GM06990 (cell line): ENCODE data around the gene SYNGR4.
A peak's percentile ranks its signal among the peaks of the same experiment; 100 is the strongest.

Experiments
- DNase-seq: peaks from one replicate; pipeline ENCODE4 v3.0.0-alpha.2; 2011; ENCODE audit not compliant: insufficient read length; ENCODE audit errors: extremely low read depth
- H3K27me3 ChIP-seq: replicated peaks from 2 replicates; pipeline ENCODE4 v1.6.0; 2011; ENCODE audit warnings: low read length; ENCODE audit not compliant: control insufficient read depth, insufficient read depth
- H3K36me3 ChIP-seq: 2 replicates; pipeline ENCODE4 v1.5.1; 2011; ENCODE audit warnings: low read length; ENCODE audit not compliant: control insufficient read depth, insufficient read depth
- H3K4me3 ChIP-seq: replicated peaks from 2 replicates; pipeline ENCODE4 v1.5.1; 2011; ENCODE audit warnings: low read depth, mild to moderate bottlenecking, control low read depth, low read length
- TF ChIP-seq, protein P1 (sequence below): IDR thresholded peaks from 2 replicates; pipeline ENCODE4 v1.5.1; 2011; ENCODE audit warnings: low read length, control low read depth, mild to moderate bottlenecking, inconsistent platforms; ENCODE audit not compliant: insufficient read depth, poor library complexity, severe bottlenecking

Gene SYNGR4

GRCh38 chr19:48348045-48348444 is 16.1 kb upstream of the SYNGR4 start:
- no peaks in the 10 kb centered on the region for H3K36me3 ChIP-seq
- H3K4me3 ChIP-seq, result no peak overlapping the region
- DNase-seq, result no peak
- TF ChIP-seq, protein P1, sequence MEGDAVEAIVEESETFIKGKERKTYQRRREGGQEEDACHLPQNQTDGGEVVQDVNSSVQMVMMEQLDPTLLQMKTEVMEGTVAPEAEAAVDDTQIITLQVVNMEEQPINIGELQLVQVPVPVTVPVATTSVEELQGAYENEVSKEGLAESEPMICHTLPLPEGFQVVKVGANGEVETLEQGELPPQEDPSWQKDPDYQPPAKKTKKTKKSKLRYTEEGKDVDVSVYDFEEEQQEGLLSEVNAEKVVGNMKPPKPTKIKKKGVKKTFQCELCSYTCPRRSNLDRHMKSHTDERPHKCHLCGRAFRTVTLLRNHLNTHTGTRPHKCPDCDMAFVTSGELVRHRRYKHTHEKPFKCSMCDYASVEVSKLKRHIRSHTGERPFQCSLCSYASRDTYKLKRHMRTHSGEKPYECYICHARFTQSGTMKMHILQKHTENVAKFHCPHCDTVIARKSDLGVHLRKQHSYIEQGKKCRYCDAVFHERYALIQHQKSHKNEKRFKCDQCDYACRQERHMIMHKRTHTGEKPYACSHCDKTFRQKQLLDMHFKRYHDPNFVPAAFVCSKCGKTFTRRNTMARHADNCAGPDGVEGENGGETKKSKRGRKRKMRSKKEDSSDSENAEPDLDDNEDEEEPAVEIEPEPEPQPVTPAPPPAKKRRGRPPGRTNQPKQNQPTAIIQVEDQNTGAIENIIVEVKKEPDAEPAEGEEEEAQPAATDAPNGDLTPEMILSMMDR, result no peak
- no peaks in the 10 kb centered on the region for H3K27me3 ChIP-seq

GRCh38 chr19:48348737-48349136 is 15.4 kb upstream of the SYNGR4 start:
- Histone ChIP-seq H3K4me3 (no peak overlapping the region), H3K36me3 (no peaks in the 10 kb centered on the region), H3K27me3 (no peaks in the 10 kb centered on the region)
- TF ChIP-seq, protein P1, result no peak
- DNase-seq, result no peak

DNA sequence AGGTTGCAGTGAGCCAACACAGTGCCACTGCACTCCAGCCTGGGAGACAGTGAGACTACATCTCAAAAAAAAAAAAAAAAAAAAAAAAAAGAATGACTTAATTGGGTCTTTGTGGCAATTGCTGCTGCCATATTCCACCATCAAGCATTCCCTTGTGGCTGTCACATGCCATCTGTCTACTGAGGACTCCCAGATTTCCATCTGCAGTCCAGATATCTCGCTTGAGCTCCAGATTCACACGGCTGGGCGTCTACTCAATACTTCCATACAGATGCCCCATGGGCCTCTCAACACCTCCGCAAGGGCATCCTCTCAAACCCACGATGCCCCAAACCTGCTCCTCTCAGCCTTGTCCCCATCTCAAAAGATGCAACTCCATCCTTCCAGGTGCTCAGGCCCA is 13.3 kb upstream of the SYNGR4 start:
- no peaks in the 10 kb centered on the region for H3K27me3 ChIP-seq
- TF ChIP-seq, protein P1, result no peak
- no peak for DNase-seq
- no peak overlapping the region for H3K4me3 ChIP-seq
- H3K36me3 ChIP-seq, result no peaks in the 10 kb centered on the region

GRCh38 chr19:48351341-48351752 is 12.8 kb upstream of the SYNGR4 start:
- TF ChIP-seq, protein P1, result peak; percentile 93
- peak; percentile 76 for DNase-seq
- Histone ChIP-seq H3K27me3 (no peaks in the 10 kb centered on the region), H3K4me3 (no peak overlapping the region), H3K36me3 (no peaks in the 10 kb centered on the region)

- Histone ChIP-seq H3K4me3 (no peak overlapping the region), H3K36me3 (no peaks in the 10 kb centered on the region), H3K27me3 (no peaks in the 10 kb centered on the region)
- no peak for DNase-seq
- TF ChIP-seq, protein P1, result no peak
Observed at GRCh38 chr19:48353677-48354076, 10.5 kb upstream of the SYNGR4 start.

- DNase-seq, result no peak
- Histone ChIP-seq H3K27me3 (no peaks in the 10 kb centered on the region), H3K4me3 (no peak overlapping the region), H3K36me3 (no peaks in the 10 kb centered on the region)
- TF ChIP-seq, protein P1, result no peak
Observed at GRCh38 chr19:48354332-48354992, 9.7 kb upstream of the SYNGR4 start.
